GM06990 (cell line): ENCODE measurements around the gene MAGEA8.
"Not testable (repeated sequence)": the region's sequence is repeated elsewhere in the genome, so short reads cannot be mapped to it uniquely, and the experiment has no call there.

Experiments used
- DNase-seq: peaks from one replicate; pipeline ENCODE4 v3.0.0-alpha.2; 2011; ENCODE audit not compliant: insufficient read length; ENCODE audit errors: extremely low read depth
- H3K27me3 ChIP-seq: replicated peaks from 2 replicates; pipeline ENCODE4 v1.6.0; 2011; ENCODE audit warnings: low read length; ENCODE audit not compliant: control insufficient read depth, insufficient read depth
- H3K36me3 ChIP-seq: 2 replicates; pipeline ENCODE4 v1.5.1; 2011; ENCODE audit warnings: low read length; ENCODE audit not compliant: control insufficient read depth, insufficient read depth
- H3K4me3 ChIP-seq: replicated peaks from 2 replicates; pipeline ENCODE4 v1.5.1; 2011; ENCODE audit warnings: low read depth, mild to moderate bottlenecking, control low read depth, low read length

Gene MAGEA8

GRCh38 chrX:149927964-149928258 is 46.9 kb downstream of the MAGEA8 start:
- not testable (repeated sequence) for H3K4me3 ChIP-seq, DNase-seq

DNA sequence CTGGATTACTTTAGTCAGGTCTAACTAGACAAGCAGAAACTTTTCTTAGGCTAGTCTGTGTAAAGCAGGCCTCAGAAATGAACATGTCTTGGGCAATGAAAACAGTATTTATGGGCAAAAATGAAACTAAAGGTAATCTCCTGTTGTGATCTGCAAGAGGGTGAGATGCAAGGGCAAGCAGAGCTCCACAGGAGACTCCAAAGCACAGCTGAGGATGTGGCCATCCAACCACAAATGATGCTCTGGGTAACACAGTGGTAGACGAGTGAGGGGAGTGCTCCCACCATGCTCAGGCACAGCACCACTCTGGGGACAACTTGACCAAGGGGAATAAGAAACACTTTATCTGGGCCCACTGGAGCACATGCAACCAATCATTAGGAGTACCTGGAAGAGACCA is 47.7 kb downstream of the MAGEA8 start:
- not testable (repeated sequence) for H3K4me3 ChIP-seq, H3K27me3 ChIP-seq, H3K36me3 ChIP-seq, DNase-seq

More at GRCh38 chrX:149927964-149928258, 46.9 kb downstream of the MAGEA8 start:
- not testable (repeated sequence) for H3K36me3 ChIP-seq, H3K27me3 ChIP-seq

- not testable (repeated sequence) for H3K27me3 ChIP-seq, DNase-seq, H3K36me3 ChIP-seq, H3K4me3 ChIP-seq
Measured at GRCh38 chrX:149929400-149929799, 48.4 kb downstream of the MAGEA8 start, which contains the start of gene HSFX4. Gene HSFX4, plus strand, starts transcription at chrX:149929573. Its CDS starts 72 bp downstream, at chrX:149929645.

GRCh38 chrX:149931355-149931754 is 50.4 kb downstream of the MAGEA8 start:
- not testable (repeated sequence) for DNase-seq, H3K27me3 ChIP-seq, H3K36me3 ChIP-seq, H3K4me3 ChIP-seq

DNA sequence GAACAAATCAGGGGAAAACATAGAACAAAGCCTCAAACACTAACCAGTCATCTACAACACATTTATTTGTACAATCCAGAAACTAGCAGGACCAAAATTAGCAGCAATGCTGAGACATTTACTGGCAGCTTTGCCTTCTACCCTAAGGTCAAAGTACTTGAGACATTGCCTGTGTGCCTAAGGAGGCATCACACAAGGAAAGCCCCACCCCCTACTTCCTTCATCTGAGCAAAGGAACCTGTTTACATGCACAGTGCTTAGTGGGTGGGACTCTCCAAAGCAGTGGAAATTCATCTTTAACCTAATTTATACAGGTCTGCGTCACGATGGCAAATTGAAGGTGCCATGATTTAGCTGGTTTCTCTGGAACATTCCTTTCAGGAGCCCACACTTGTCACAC is 51.2 kb downstream of the MAGEA8 start:
- H3K27me3 ChIP-seq, H3K4me3 ChIP-seq, H3K36me3 ChIP-seq, DNase-seq: not testable (repeated sequence)

- H3K36me3 ChIP-seq, H3K4me3 ChIP-seq, H3K27me3 ChIP-seq, DNase-seq: not testable (repeated sequence)
Measured at GRCh38 chrX:149932970-149933369, 52.0 kb downstream of the MAGEA8 start.

GRCh38 chrX:149933547-149933946 is 52.6 kb downstream of the MAGEA8 start:
- not testable (repeated sequence) for H3K4me3 ChIP-seq, H3K27me3 ChIP-seq, DNase-seq, H3K36me3 ChIP-seq
